ENCODE measurements around the gene ICAM2. TPM values are rescaled to one million over a fixed set of nuclear protein-coding genes. Genes with fewer than 3 reads are reported as not detected.

The ICAM2 gene
- total and polyA plus RNA-seq, 2 donors (not counting 3 experiments of a cell fraction or from before 2014, with no cell fraction given): 586 to 2,377 TPM

DNA sequence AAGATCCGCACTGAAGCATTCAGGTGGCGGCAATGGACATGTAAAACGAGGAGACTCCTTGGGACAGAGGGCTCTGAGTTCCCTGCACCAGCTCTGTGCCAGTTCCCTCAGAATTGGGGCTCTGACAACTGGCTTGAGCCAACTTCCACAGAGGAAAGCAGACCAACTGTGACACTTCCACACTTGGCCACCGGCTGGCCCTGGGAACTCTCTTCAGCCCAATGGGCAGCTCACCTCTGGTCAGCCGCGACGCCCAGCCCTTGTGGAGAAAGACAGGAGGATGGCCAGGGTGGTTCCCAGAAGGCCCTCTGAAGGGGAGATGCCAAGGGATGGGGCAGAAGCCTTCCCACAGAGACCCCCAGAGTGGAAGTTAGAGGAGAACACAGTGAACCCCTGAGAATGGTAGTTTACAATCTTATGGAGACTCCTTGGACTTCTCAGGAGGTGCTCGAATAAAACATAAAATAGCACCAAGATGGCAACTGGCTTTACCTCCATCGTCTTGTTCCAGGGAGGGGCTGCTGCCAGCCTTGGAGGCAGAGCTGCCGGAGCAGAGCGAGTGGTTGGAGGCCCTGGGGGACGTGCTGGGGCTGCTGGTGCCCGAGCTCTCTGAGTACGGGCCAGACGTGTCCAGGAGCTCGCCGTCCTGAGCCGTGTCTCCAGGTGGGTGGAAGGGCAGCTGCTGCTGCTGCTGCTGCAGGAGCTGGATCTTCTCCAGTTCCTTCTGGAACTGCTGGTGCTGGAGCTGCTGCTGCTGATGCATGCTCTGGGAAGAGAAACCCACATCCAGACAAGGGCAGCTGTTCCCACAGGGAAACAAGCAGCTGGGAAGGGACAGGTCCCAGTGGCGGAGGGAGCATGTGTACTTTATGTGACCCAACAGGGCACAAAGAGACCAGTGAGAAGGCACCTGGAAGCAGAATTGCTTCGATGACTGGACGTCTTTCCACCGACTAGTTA lies 35.0 kb upstream of the ICAM2 start:
- intact Hi-C loops (cut with micrococcal nuclease) (no loop called here), dilution Hi-C loops (cut with MboI; ENCODE audit: extremely low pct_ligation_motif_present, low sequenced_read_pairs) (no loop called here)
- TF ChIP-seq FOS (IDR thresholded peaks at IDR 0.05; ENCODE audit: borderline replicate concordance, insufficient read depth, low read length) (no peak), JUN (IDR thresholded peaks at IDR 0.05; ENCODE audit: borderline replicate concordance, insufficient read depth, insufficient read length, low read depth) (no peak), MYC (IDR thresholded peaks at IDR 0.05; ENCODE audit: low read depth, low read length) (no peak), GATA2 (IDR thresholded peaks at IDR 0.05; ENCODE audit: insufficient read depth, insufficient read length, low read depth, low read length) (no peak), EZH2 (IDR thresholded peaks at IDR 0.05; ENCODE audit: borderline replicate concordance, low read depth, low read length, severe bottlenecking) (no peak), POLR2AphosphoS5 (IDR thresholded peaks at IDR 0.05; ENCODE audit: insufficient read depth, low read depth, low read length) (no peak), POLR2A (IDR thresholded peaks at IDR 0.05; ENCODE audit: low read depth, low read length) (no peak)
- TF ChIP-seq, protein P1, sequence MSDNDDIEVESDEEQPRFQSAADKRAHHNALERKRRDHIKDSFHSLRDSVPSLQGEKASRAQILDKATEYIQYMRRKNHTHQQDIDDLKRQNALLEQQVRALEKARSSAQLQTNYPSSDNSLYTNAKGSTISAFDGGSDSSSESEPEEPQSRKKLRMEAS (IDR thresholded peaks at IDR 0.05; ENCODE audit: insufficient read depth, insufficient read length): no peak
- TF ChIP-seq, protein P2, sequence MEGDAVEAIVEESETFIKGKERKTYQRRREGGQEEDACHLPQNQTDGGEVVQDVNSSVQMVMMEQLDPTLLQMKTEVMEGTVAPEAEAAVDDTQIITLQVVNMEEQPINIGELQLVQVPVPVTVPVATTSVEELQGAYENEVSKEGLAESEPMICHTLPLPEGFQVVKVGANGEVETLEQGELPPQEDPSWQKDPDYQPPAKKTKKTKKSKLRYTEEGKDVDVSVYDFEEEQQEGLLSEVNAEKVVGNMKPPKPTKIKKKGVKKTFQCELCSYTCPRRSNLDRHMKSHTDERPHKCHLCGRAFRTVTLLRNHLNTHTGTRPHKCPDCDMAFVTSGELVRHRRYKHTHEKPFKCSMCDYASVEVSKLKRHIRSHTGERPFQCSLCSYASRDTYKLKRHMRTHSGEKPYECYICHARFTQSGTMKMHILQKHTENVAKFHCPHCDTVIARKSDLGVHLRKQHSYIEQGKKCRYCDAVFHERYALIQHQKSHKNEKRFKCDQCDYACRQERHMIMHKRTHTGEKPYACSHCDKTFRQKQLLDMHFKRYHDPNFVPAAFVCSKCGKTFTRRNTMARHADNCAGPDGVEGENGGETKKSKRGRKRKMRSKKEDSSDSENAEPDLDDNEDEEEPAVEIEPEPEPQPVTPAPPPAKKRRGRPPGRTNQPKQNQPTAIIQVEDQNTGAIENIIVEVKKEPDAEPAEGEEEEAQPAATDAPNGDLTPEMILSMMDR (IDR thresholded peaks at IDR 0.05; ENCODE audit: extremely low read depth in 1 of 2, insufficient read depth in 1 of 2, low read depth in 1 of 2, low read length in 2 of 2): no peak
- Histone ChIP-seq H3K36me3 (ENCODE audit: control insufficient read depth in 2 of 2, extremely low read depth in 1 of 2, insufficient read depth in 2 of 2, low read length in 2 of 2) (peaks cover 0 to 25% of the 10 kb centered on the region in 2 experiments), H3K79me2 (ENCODE audit: control insufficient read depth, insufficient read depth, low read length) (no peaks in the 10 kb centered on the region), H3K4me2 (ENCODE audit: insufficient read depth, low read length) (no peak overlapping the region), H3K4me1 (ENCODE audit: control insufficient read depth, extremely low read depth, insufficient read depth, low read length) (peaks cover 7% of the 10 kb centered on the region), H3K9ac (replicated peaks; ENCODE audit: extremely low read depth, insufficient read depth, low read length) (no peak overlapping the region), H3K9me1 (replicated peaks; ENCODE audit: control insufficient read depth, extremely low read depth, insufficient read depth, low read length) (no peaks in the 10 kb centered on the region), H3K4me3 (replicated peaks in 1 of 3; ENCODE audit: insufficient read depth in 1 of 3, low read depth in 1 of 3, low read length in 3 of 3) (no peak overlapping the region), H2AFZ (ENCODE audit: low read depth, low read length) (no peak overlapping the region), H3K27me3 (ENCODE audit: control insufficient read depth in 2 of 2, insufficient read depth in 2 of 2, low read length in 2 of 2) (no peaks in the 10 kb centered on the region), H3K27ac (ENCODE audit: insufficient read depth, low read depth, low read length) (no peak overlapping the region), H4K20me1 (replicated peaks; ENCODE audit: control insufficient read depth, extremely low read depth, insufficient read depth, low read length) (no peaks in the 10 kb centered on the region), H3K9me3 (replicated peaks; ENCODE audit: control insufficient read depth, insufficient read depth, low read length) (no peaks in the 10 kb centered on the region)
- DNase-seq (ENCODE audit: low read depth, low spot score) (no peak), FAIRE-seq (no peak)
- ChIA-PET CTCF (interaction anchor here (1.0 to 2.9 kb wide), 5 partner anchors 8 to 78 kb away, joined by 3 to 21 read pairs (median 3); no protein-coding TSS in a partner anchor), POLR2A (interaction anchor here (0.6 kb wide), 1 partner anchor 90 kb away, joined by 7 read pairs; no protein-coding TSS in a partner anchor)
- no TSS peak for BruUV-seq (replicated peaks)
